A204.1 (cell line): ENCODE data around the gene GGPS1.
A peak's percentile ranks its signal among the peaks of the same experiment; 100 is the strongest.
"Not testable (repeated sequence)": the region's sequence is repeated elsewhere in the genome, so short reads cannot be mapped to it uniquely, and the experiment has no call there.

ENCODE experiments used
- FAIRE-seq: peaks from 2 replicates; lab custom pipeline; 2012; peaks lifted over from hg19 to GRCh38; lab: Jason Lieb, UNC

The GGPS1 gene

GRCh38 chr1:235328271-235329138 is at the start of gene GGPS1:
Gene GGPS1 (plus strand): TSS chr1:235328570. CDS start chr1:235335265, 6,695 bp downstream.
- peak; percentile 97 for FAIRE-seq

- FAIRE-seq, result no peak
These were observed 49.5 kb upstream of the GGPS1 start for GRCh38 chr1:235278915-235279292.

- FAIRE-seq, result no peak
These were observed 48.7 kb upstream of the GGPS1 start for GRCh38 chr1:235279694-235280093.

GRCh38 chr1:235280467-235280866 is 47.9 kb upstream of the GGPS1 start:
- FAIRE-seq, result no peak

- FAIRE-seq, result not testable (repeated sequence)
These were observed 44.7 kb upstream of the GGPS1 start for GRCh38 chr1:235283636-235284035.

- no peak for FAIRE-seq
These were observed 44.1 kb upstream of the GGPS1 start for GRCh38 chr1:235284231-235284769.

GRCh38 chr1:235286667-235287066 is 41.7 kb upstream of the GGPS1 start:
- FAIRE-seq, result no peak

- FAIRE-seq, result no peak
These were observed 41.0 kb upstream of the GGPS1 start for GRCh38 chr1:235287208-235287882.

GRCh38 chr1:235289859-235290739 is 38.3 kb upstream of the GGPS1 start:
- FAIRE-seq, result no peak

- no peak for FAIRE-seq
These were observed 37.4 kb upstream of the GGPS1 start for GRCh38 chr1:235290740-235291502.

- FAIRE-seq, result no peak
These were observed 36.7 kb upstream of the GGPS1 start for GRCh38 chr1:235291599-235292091.

GRCh38 chr1:235292790-235293189 is 35.6 kb upstream of the GGPS1 start:
- no peak for FAIRE-seq

GRCh38 chr1:235293322-235293942 is 34.9 kb upstream of the GGPS1 start:
- FAIRE-seq, result no peak

- FAIRE-seq, result no peak
These were observed 32.4 kb upstream of the GGPS1 start for GRCh38 chr1:235295902-235296350.

GRCh38 chr1:235296729-235297128 is 31.6 kb upstream of the GGPS1 start:
- FAIRE-seq, result no peak

GRCh38 chr1:235297579-235297978 is 30.8 kb upstream of the GGPS1 start:
- FAIRE-seq, result no peak

GRCh38 chr1:235298758-235299157 is 29.6 kb upstream of the GGPS1 start:
- no peak for FAIRE-seq

GRCh38 chr1:235299169-235299858 is 29.1 kb upstream of the GGPS1 start:
- FAIRE-seq, result no peak

GRCh38 chr1:235302143-235302542 is 26.2 kb upstream of the GGPS1 start:
- no peak for FAIRE-seq
